GM21447 (cell line): ENCODE measurements around the gene MYO9B.

Experiments
- ATAC-seq: cut with Tn5 transposase; IDR thresholded peaks from one replicate; pipeline ENCODE4 v1.9.1; 2021; ENCODE audit not compliant: unreplicated experiment

The MYO9B gene

DNA sequence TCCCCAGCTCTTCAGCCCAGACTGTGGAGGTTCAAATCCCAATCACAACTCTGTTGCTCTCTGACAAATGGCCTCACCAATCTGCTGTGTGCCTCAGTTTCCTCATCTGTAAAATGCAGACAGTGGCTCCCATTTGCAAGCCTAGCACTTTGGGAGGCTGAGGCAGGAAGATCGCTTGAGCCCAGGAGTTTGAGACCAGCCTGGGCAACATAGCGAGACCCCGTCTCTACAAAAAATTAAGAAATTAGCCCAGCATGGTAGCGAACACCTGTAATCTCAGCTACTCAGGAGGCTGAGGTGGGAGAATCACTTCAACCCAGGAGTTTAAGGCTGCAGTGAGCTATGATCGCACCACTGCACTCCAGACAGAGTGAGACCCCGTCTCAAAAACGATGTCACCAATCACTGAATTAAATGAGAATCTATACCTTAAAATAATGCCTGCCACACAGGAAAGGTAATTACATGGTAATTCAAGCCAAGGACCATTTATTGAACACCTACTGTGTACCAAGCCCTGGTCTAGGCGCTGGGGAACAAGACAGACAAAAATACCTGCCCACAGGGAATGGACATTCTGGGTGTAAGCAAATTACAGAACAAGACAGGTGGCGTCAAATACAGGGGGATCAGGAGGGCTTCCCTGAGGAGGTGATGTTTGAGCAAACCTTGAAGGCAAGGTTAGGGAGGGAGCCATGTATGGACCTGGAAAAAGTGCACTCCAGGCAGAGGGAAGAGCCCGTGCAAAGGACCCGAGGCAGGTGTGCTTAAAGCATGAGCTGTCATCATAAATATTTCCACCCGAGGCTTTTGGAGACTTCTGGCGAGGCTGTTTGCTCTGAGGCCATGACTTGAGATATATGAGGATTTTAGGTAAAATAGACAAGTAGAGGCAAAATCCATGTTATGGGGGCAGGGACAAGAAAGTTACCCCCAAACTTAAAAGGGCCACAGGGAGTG lies 162.4 kb downstream of the MYO9B start:
- no peak for ATAC-seq

DNA sequence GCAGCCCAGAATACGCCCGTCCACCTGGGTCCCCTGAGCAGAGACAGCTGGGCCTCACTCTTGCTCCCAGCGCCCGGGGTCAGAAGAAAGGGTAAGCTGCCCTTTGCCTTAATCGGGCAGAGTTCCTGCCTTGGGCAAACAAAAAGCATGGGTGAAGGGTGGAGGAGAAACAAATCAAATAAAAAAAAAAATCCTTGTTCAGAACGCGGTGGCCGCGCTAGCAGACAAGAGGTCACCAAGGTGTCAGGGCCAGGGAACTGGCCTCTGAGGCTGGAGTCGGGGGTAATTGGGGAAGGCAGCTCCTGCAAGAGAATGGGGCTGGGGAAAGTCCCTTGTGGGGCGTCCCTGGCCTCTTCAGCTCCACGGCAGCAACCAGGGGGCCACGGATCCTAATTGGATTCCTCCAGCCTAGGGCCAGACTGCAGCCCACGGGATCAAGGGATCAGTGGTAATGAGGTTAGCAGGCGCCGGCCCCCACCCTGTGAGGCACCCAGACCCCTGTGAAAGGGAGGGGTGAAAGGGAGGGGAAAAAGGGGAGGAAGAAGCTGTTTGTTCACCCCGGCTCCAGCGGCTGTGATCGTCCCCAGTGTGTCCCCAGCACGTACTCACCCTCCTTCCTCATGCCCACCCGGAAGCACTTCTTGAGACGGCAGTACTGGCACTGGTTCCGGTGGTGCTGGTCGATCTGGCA lies 164.6 kb downstream of the MYO9B start:
- ATAC-seq: no peak

DNA sequence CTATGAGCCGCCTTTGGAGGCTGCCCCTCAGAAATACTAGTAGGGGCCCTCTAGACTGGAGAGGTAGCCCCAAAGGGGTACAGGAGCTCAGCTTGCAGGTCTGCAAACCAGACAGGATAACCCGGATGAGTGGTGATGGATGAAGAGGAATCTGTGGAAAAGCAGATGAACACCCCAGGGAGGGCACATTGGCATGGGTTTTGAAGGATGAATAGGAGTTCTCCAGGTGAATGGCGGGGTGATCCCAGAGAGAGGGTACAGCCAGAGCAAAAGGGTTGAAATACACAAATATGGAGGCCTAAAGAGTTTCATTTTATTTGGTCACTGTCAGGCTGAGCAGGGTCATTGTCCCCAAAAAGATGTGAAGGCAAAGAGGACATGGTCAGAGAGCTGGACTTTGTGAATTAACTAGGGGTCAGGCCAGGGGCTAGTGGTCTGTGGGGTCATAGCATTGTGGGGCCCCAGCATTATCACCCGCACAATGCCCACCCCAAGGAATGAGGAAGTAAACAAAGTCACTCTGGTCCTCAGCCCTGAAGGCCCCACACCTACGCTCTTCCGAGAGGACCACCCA lies 165.3 kb downstream of the MYO9B start:
- ATAC-seq: no peak

DNA sequence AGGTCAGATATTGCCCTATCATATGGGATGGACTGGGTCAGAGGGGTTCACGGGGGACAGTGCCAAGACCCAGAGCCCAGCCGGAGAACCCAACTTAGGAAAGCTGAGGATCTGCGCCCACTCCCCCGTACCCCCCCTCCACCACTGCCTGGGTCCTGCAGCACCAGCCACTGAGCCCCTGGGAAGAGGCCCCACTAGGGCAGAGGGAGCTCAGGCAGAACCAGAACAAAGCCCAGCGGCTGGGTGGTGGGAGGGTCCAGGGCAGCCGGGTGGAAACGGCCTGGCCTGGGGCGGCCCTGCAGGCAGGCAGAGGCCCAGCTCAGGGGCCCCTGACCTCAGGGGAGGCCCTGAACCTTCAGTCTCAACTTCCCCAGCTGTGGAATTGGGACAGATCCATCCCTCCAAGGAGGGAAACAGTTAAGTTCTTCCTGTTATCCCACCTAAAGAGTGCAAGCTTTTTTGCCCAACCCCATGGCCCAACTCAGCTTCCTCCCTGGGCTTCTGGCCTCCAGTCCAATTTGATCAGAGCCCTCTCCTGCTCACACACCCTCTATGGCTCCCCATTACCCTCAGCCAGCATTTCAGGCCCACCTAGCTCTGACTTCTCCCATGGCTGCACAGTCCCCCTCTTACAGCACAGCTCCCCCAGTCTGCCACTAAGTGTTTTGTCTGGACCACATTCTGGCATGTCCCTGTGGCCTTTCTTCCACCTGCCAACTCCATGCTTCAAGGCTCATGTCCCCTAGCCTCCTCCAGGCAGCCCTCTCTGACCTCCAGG lies 167.0 kb downstream of the MYO9B start:
- no peak for ATAC-seq

DNA sequence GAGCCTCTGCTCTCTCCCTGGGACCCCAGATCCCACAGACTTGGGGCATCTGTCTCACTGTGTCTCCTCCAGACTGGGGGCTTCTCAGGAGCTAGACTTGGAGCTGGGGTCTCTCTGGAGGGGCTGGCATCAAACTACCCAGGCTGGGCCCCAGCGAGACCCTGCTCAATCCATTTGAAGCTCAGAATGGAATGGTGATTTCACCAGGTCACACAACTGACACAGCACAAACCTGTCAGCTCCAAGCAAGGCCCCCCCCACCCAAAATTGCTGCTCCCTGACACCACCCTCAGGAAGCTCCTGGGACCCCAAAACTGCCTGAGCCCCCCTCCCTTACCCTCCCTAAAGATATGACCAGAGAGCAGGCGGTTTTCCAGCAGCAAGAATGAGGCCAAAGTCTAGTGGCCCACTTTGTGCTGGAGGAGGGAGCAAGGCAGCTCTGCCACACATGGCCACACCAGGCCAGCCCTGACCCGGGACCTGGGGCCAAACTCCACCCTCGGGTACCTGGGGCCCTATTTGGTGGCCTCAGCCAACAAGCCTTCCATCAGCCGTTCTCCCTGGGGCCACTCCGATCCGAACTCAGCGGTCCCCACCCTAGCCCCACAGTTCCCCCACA lies 167.7 kb downstream of the MYO9B start:
- ATAC-seq: no peak

DNA sequence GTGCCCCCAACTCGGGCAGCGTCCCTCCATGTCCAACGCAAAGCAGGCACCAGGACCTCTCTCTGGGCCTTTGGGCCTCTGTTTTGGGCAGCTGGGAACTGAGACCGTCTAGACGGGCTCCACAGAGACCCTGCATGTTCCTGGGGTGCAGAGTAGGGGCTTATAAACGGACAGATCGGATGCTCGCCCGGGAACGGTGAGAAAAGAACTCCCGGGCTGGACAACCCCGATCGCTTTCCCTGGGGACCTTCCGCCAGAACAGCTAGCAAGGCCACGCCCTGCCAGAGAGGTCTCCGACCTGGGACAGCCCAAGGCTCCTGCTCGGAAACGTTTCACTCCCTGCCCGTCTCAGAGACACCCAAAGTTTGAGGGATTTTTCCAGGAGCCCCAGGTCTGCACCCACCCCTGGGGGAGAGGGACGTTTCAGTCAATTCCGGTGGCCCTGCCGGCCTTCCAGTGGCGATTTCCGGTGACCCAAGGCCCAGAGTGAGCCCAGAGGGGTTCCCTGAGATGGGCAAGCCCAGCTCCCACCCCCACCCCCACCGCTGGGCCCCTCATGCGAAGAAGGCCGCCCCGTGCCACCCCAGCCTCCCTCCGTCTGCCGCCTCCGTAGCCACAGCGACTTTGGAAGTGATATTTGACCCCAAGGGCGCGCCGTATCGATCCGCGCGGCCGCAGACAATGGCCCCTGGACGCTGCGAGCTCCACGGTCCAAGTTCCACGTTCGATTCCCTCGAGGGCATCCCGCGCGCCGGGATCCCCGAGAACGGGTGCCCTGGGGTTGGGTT lies 168.4 kb downstream of the MYO9B start:
- no peak for ATAC-seq

DNA sequence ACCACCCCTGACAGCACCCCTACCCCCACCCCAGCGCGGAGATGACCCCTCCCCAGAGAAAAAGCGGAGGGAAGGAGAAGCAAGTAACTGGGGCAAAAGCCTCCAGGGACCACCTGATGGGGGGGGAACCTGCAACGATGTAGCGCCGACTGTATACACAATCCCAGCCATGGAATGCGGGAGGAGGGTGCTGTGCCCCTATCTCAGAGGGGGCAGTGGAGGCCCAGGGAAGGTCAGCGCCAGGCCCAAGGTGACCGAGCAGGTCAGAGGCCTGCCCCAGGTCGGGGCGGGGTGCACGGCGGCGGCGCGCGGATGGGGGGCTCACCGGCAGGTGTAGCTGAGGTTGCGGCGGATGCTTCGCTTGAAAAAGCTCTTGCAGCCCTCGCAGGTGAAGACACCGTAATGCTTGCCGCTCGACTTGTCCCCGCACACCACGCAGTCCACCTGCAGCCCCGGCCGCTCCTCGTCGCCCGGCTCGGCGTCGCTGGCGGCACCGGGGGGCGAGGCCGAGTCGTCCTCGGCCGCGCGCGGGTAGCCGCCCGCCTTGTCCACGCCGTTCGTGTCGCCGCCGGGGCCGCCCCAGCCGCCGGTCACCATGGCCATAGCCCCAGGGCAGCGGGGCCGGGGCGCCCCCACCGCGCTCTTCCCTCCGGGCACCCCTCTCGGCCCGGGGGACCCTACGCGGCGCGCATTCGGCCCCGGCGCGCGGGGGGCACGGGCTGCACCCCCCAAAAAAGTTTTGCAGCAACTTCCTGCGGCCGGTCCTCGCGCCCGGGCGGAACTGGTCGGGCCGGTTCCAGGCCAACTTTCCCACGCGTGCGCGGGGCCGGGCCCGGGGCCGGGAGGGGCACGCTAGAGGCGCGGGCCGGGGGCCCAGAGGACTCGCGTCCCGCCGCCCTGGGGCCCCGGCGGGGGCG lies 169.3 kb downstream of the MYO9B start:
- ATAC-seq: no peak

DNA sequence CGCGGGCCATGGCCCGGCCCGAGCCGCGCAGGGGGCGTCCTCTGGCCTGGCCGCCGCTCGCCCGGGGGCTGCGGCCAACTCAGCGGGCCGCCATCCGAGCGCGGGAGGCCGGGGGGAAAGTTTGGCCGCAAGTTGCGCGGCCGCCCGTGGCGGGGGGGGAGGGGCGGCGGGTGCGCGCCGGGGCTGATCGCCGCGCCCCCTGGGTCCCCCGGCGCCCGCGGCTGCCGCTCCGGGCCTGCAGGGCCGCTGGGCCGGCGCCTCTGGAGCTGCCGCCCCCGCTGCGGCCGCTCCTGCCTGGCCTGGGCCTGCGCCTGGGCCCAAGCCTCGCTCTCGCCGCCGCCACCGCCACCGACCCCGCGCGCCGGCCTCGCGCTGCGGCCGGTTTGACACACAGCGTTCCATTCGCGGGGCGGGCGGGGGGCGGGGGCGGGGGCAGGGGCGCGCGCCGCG lies 170.0 kb downstream of the MYO9B start, which contains the start of gene NR2F6:
Gene NR2F6, minus strand, starts transcription at position 385 of the 450 bp plus-strand sequence. CDS start 699 bp downstream, outside the sequence.
- ATAC-seq: peak; percentile 14

DNA sequence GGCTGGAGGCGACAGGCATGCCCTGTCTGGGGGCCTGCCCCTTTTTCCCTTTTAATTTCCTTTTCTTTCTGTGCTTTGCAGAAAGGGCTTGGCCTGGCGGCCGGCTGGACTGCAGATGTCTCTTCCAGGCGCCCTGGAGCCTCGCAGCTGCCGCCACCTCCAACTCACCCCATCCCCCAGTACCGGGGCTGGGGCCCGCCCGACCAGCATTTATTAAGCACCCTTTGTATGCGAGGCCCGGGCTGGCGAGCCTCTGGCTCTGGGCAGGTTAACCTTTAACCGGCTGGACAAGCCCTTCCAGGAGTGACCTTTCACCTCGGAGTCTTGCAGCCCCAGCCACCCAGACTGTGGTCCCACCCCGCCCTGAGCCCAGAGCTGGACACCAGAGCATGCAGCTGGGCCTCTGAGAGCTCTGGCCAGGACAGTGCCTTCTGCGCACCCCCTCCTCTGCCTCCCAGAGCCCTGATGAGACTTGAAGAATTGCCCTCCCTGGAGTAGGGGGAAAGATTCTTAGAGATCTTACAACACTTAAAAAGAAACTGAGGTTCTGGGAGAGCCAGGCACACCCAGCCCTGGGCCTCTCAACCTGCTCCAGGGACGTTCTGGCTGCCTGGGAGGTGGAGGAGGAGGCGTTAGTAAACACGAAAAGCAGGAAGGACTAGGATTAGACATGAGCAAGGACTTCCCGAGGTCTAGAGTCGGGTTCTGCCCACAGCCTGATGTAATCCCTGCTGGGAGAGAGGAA lies 171.3 kb downstream of the MYO9B start:
- peak; percentile 10 for ATAC-seq

DNA sequence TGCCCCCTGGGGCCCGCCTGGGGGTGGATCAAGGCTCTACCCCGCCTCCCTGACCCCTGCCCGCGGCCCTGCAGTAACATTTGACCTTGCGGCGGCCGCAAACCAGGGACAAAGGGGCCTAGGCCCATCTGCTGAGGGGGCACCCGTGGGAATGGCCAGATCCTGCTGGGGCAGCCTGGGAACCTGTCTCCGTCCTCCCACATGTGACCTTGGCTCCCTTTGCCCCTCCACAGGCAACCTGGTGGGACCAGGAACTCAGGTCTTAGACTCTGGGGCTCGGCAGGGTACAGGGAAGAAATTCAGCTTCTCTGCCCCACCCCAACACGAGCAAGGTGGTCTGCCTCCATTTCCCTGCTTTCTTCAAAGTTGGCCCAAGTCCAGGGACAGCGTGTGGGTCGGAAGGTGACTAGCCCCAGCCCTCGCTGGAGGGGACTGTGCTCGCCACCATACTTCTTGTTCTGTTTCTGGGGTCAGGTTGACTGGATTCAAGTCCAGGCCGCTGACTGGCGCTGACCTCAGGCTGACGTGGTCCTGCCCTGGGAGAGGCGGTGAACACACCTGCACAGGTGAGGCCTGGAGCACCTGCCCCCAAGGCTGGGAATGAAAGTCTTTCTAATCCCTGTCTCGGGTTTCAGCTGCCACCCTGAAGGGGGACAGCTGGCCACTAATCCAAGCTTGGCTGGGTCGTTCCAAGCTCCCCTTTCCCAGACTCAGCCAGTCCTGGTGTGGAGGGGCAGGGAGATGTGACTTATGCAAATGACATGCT lies 172.6 kb downstream of the MYO9B start:
- no peak for ATAC-seq

DNA sequence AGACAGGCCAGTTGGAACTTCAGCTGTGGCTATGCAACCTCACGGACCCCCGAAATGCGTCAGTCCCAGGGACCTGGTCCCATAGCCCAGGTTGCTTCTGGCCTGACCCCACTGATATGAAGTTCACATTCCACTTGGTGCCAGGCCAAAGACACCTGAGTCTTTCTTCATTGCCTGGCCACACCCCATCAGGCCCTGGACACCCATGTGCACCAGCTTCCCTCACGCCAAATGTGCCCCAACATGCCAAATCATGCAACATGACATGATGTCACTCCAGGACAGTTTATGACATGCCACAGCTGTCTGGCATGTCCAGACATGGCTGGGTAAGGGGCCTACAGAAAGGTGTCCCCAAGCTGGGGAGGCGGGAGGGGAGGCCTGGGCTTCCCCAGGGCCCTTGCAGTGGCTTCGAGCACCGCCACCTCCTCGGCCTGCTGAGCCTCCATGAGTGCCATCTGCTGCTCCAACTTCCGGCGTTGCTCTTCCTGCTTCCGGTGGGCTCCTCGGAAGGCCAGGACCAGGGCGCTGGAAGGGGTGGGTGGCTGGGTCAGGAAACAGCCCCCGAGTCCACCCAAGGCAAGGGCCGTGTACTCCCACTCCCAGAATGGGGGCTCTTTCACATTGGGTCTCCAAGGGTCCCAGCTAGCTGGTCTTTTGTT lies 174.4 kb downstream of the MYO9B start:
- no peak for ATAC-seq

DNA sequence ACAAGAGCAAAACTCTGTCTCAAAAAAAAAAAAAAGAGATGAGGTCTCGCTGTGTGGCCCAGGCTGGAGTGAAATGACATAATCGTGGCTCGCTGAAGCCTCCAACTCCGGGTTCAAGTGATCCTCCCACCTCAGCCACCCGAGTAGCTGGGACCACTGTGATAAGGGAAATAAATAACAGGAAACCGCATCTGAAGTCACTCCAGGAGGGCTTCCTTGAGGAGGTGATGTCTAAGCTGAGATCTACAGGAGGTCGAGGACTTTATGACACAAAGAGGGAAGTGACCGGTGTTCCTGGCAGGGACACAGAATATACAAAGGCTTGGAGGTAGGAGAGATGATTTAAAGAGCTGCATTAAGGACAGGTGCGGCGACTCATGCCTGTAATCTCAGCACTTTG lies 179.1 kb downstream of the MYO9B start:
- ATAC-seq: no peak

DNA sequence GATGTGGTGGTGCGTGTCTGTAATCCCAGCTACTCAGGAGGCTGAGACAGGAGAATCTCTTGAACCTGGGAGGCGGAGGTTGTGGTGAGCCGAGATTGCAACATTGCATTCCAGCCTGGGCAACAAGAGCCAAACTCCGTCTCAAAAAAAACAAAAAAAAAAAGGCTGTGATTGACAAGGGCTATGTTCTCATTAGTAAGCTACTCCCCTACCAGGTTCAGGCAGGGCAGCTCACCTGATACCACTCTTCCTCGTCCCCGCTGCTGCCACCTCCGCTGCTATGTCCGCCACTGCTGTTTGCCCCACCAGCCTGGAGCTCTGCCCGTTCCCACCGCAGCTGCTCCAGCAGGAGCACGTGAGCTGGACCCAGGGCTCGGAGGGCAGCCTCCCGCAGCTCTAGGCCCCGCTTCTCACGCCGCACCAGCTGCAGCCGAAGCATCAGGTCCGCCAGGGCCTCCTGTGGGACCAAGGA lies 179.6 kb downstream of the MYO9B start:
- ATAC-seq: no peak

DNA sequence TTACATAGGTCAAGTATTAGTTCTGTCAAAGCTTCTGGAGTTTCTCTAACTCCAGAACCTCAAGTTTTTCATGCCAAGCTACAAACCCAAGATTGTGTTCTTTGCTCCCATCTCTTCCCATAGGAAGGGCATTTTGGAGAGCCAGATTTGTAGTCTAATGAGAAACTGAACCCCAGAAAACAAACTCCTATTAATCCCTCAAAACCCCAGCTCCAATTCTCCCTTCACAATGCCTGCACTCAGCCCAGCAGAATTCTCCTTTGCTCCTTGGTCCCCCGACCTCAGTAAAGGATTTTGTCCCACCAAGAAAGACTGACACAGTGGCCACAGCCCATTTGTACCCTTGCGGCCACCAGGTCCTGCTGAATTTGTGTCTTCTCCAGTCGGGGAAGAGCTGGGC lies 180.6 kb downstream of the MYO9B start:
- no peak for ATAC-seq

DNA sequence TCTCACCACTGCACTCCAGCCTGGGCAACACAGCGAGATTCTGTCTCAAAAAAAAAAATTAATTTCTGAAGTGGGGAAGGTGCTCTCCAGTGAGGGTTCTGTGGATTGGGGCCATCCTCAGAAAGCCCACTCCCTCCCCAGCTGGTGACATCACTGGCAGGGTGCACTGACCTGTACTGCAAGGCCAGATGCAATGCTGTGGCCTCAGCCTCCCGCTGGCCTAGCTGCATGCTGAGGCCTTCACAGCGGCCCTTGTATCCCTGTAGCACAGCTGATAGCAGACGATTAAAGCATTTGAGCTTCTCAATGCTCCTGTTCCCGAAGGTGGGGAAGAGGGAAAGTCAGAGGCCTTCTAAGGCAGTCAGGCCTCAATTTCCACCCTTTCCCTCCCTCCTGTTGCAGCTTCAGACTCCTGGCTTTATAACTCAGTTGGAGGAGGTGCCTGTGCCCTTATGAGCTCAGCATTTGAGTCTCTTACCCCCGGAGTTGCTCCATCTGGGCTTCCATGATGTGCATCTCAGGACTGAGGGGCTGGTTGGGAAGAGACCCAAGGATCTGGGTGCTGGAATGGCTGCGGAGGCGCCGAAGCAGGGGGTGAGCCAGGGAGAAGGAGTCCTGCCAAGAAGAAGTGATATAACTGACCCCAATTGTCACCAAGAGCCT lies 183.7 kb downstream of the MYO9B start:
- ATAC-seq: no peak

DNA sequence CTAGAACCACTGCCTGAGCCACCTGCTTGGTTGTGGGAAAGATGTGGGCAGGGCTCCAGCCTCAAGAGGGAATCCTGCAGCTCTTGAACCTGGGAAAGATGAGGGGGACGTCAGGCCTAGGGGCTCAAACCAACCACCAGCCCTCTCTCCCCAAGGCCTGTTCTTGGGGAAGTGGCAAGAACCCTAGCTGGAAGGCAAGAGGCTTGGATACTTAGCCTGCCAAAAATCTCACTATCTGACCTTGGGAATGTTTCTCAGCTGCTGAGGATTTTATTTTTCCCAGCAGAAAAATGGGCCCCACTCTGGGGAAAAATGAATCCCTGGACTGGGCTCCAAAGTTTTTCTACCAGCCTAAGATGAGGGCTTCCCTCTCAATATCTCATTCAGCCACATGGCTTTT lies 184.4 kb downstream of the MYO9B start:
- no peak for ATAC-seq
